Measurements from ENCODE around the gene OR13C8.

The OR13C8 gene

DNA sequence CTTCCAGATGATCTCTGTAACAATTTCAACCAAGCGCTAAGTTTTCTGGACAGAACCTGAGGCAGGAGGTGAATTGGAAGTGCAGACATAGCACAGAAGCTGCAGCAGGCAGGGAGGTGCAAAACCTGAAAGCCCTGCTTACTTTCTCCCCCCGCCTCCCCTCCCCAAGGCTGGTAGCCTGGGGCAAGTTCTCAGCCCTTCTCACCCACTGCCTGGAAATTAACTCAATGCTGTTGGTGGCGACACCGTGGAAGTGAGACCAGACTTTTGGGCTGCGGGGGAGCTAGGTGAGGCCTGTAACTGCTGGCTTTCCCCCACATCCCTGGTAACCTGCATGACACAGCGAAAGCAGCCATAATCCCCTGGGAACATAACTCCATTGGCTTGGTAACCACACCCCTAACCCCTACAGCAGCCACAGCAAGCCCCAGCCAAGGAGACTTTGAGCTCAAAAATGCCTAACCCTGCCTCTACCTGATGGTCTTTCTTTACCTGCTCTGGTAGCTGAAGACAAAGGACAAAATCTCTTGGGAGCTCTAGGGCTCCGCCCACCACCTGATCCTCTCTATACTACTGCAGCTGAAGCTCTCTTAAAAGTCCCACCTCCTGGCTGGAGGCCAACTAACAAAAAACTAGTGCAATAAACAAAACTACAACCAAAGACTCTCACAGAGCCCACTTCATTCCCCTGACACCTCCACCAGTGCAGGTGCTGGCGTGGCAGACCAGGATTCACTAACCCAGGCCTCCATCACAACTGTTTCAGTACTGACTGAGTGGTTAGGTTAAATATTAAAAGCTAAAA is 11.9 kb upstream of the OR13C8 start:
- H3K9me3 ChIP-seq (replicated peaks in 1 of 2; ENCODE audit: control insufficient read depth in 2 of 2, insufficient read depth in 1 of 2, low read depth in 1 of 2, low read length in 2 of 2), result no peaks in the 10 kb centered on the region
- no CpG with 5 or more reads among the region's 8 CpGs for WGBS, 2 donors (ENCODE audit: extremely low coverage in 2 of 2, insufficient read length in 2 of 2, insufficient replicate concordance in 1 of 2)
- H4K91ac ChIP-seq (ENCODE audit: low read depth, low read length, poor library complexity), result no peak overlapping the region
- no peak overlapping the region for H3K4me2 ChIP-seq (ENCODE audit: insufficient read depth, low read length, poor library complexity, severe bottlenecking)
- no peaks in the 10 kb centered on the region for H3K79me1 ChIP-seq (ENCODE audit: low read depth, low read length)
- H3K14ac ChIP-seq (ENCODE audit: low read length), result peak overlapping the region; percentile 31
- H3K36me3 ChIP-seq (replicated peaks in 1 of 2; ENCODE audit: control insufficient read depth in 2 of 2, insufficient read depth in 2 of 2, low read length in 2 of 2), result no peaks in the 10 kb centered on the region
- H3K4me1 ChIP-seq (ENCODE audit: control insufficient read depth in 2 of 2, insufficient read depth in 1 of 2, low read depth in 1 of 2, low read length in 2 of 2), result peaks cover 0 to 2% of the 10 kb centered on the region in 2 donors
- no peak overlapping the region for H2AK5ac ChIP-seq (ENCODE audit: low read depth, low read length)
- no peak overlapping the region for H2BK5ac ChIP-seq (ENCODE audit: low read length)
- no peak overlapping the region for H3K4ac ChIP-seq (ENCODE audit: low read length)
- H3K23ac ChIP-seq (ENCODE audit: low read depth, low read length, poor library complexity), result no peak overlapping the region
- H3K27ac ChIP-seq (replicated peaks; ENCODE audit: low read length), result no peak overlapping the region
- no peak overlapping the region for H2AFZ ChIP-seq (ENCODE audit: low read length)
- no peak overlapping the region for H3K18ac ChIP-seq (ENCODE audit: low read length)
- H2BK12ac ChIP-seq (ENCODE audit: low read length), result no peak overlapping the region
- DNase-seq (ENCODE audit: low spot score), result no peak
- H3K27me3 ChIP-seq (ENCODE audit: control insufficient read depth in 3 of 3, insufficient read depth in 3 of 3, low read depth in 1 of 3, low read length in 3 of 3), result no peaks in the 10 kb centered on the region
- H2BK15ac ChIP-seq (ENCODE audit: low read length), result no peak overlapping the region
- no peak overlapping the region for H3K4me3 ChIP-seq (ENCODE audit: low read length in 2 of 2)
- H2BK120ac ChIP-seq (ENCODE audit: low read depth, low read length), result no peak overlapping the region
- H3K9ac ChIP-seq (ENCODE audit: low read depth, low read length, poor library complexity), result no peak overlapping the region
- no peak overlapping the region for H4K8ac ChIP-seq (ENCODE audit: low read depth, low read length)

DNA sequence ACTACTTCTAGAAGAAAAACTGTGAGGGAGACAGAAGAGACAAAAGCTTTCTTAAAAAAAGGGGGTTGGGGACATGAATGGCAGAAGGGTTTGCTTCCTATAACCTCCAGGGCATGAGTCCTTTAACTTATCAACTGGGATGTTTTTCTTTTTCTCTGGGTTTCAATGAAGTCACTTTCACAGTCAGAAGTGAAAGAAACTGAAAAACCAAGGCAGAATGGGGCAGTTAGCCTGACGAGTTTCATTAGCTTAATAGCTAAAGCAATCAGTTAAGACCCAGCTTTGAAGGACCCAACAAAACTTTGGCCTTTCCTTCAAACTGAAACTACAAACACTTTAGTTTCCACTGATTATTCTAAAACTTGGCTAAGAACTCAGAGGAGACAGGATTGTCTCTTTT is 4.6 kb upstream of the OR13C8 start:
- no peaks in the 10 kb centered on the region for H3K9me3 ChIP-seq (replicated peaks in 1 of 2; ENCODE audit: control insufficient read depth in 2 of 2, insufficient read depth in 1 of 2, low read depth in 1 of 2, low read length in 2 of 2)
- H3K27me3 ChIP-seq (ENCODE audit: control insufficient read depth in 3 of 3, insufficient read depth in 3 of 3, low read depth in 1 of 3, low read length in 3 of 3), result no peaks in the 10 kb centered on the region
- H3K18ac ChIP-seq (ENCODE audit: low read length), result no peak overlapping the region
- no peaks in the 10 kb centered on the region for H3K79me1 ChIP-seq (ENCODE audit: low read depth, low read length)
- H3K4me3 ChIP-seq (ENCODE audit: low read length in 2 of 2), result no peak overlapping the region
- H2BK5ac ChIP-seq (ENCODE audit: low read length), result no peak overlapping the region
- no peak for DNase-seq (ENCODE audit: low spot score)
- H4K8ac ChIP-seq (ENCODE audit: low read depth, low read length), result no peak overlapping the region
- H3K23ac ChIP-seq (ENCODE audit: low read depth, low read length, poor library complexity), result no peak overlapping the region
- no peak overlapping the region for H2AK5ac ChIP-seq (ENCODE audit: low read depth, low read length)
- WGBS, 2 donors (ENCODE audit: extremely low coverage in 2 of 2, insufficient read length in 2 of 2, insufficient replicate concordance in 1 of 2), result no CpG with 5 or more reads among the region's 1 CpG
- H3K4me1 ChIP-seq (ENCODE audit: control insufficient read depth in 2 of 2, insufficient read depth in 1 of 2, low read depth in 1 of 2, low read length in 2 of 2), result peaks cover 0 to 2% of the 10 kb centered on the region in 2 donors
- no peak overlapping the region for H2BK15ac ChIP-seq (ENCODE audit: low read length)
- H3K4ac ChIP-seq (ENCODE audit: low read length), result no peak overlapping the region
- no peak overlapping the region for H4K91ac ChIP-seq (ENCODE audit: low read depth, low read length, poor library complexity)
- no peak overlapping the region for H3K14ac ChIP-seq (ENCODE audit: low read length)
- H3K27ac ChIP-seq (replicated peaks; ENCODE audit: low read length), result peak overlapping the region; percentile 27
- no peak overlapping the region for H2BK12ac ChIP-seq (ENCODE audit: low read length)
- no peak overlapping the region for H3K9ac ChIP-seq (ENCODE audit: low read depth, low read length, poor library complexity)
- H2AFZ ChIP-seq (ENCODE audit: low read length), result no peak overlapping the region
- no peak overlapping the region for H2BK120ac ChIP-seq (ENCODE audit: low read depth, low read length)
- H3K4me2 ChIP-seq (ENCODE audit: insufficient read depth, low read length, poor library complexity, severe bottlenecking), result no peak overlapping the region
- no peaks in the 10 kb centered on the region for H3K36me3 ChIP-seq (replicated peaks in 1 of 2; ENCODE audit: control insufficient read depth in 2 of 2, insufficient read depth in 2 of 2, low read length in 2 of 2)

DNA sequence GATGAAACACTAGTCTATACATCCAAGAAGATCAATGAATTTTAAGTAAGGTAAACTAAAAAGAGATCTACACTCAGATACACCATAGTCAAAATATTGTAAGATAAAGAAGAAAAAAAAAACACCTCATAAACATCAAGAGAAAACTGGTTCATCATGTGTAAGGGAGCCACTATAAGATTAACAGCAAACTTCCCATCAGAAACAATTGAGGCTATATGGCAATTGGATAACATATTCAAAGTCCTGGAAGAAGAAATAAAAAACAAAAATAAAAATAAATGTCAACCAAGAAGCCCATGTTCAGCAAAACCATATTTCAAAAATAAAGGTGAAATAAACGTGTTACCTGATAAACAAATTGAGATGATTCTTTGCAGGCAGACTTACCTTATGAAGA is 3.6 kb downstream of the OR13C8 start:
- Histone ChIP-seq H3K79me1 (ENCODE audit: low read depth, low read length) (no peaks in the 10 kb centered on the region), H3K14ac (ENCODE audit: low read length) (no peak overlapping the region), H3K18ac (ENCODE audit: low read length) (no peak overlapping the region), H3K4me1 (ENCODE audit: control insufficient read depth in 2 of 2, insufficient read depth in 1 of 2, low read depth in 1 of 2, low read length in 2 of 2) (no peaks in the 10 kb centered on the region), H3K9me3 (replicated peaks in 1 of 2; ENCODE audit: control insufficient read depth in 2 of 2, insufficient read depth in 1 of 2, low read depth in 1 of 2, low read length in 2 of 2) (no peaks in the 10 kb centered on the region), H3K23ac (ENCODE audit: low read depth, low read length, poor library complexity) (no peak overlapping the region), H3K27me3 (ENCODE audit: control insufficient read depth in 3 of 3, insufficient read depth in 3 of 3, low read depth in 1 of 3, low read length in 3 of 3) (no peaks in the 10 kb centered on the region), H4K91ac (ENCODE audit: low read depth, low read length, poor library complexity) (no peak overlapping the region), H2BK5ac (ENCODE audit: low read length) (no peak overlapping the region), H3K4me2 (ENCODE audit: insufficient read depth, low read length, poor library complexity, severe bottlenecking) (no peak overlapping the region), H3K9ac (ENCODE audit: low read depth, low read length, poor library complexity) (no peak overlapping the region), H3K4me3 (ENCODE audit: low read length in 2 of 2) (no peak overlapping the region), H4K8ac (ENCODE audit: low read depth, low read length) (no peak overlapping the region), H2BK12ac (ENCODE audit: low read length) (no peak overlapping the region), H2BK120ac (ENCODE audit: low read depth, low read length) (no peak overlapping the region), H2AFZ (ENCODE audit: low read length) (no peak overlapping the region), H2AK5ac (ENCODE audit: low read depth, low read length) (no peak overlapping the region), H3K4ac (ENCODE audit: low read length) (no peak overlapping the region), H2BK15ac (ENCODE audit: low read length) (no peak overlapping the region), H3K27ac (replicated peaks; ENCODE audit: low read length) (no peak overlapping the region), H3K36me3 (replicated peaks in 1 of 2; ENCODE audit: control insufficient read depth in 2 of 2, insufficient read depth in 2 of 2, low read length in 2 of 2) (no peaks in the 10 kb centered on the region)
- WGBS, 2 donors (ENCODE audit: extremely low coverage in 2 of 2, insufficient read length in 2 of 2, insufficient replicate concordance in 1 of 2), result no CpG with 5 or more reads among the region's 1 CpG
- no peak for DNase-seq (ENCODE audit: low spot score)

DNA sequence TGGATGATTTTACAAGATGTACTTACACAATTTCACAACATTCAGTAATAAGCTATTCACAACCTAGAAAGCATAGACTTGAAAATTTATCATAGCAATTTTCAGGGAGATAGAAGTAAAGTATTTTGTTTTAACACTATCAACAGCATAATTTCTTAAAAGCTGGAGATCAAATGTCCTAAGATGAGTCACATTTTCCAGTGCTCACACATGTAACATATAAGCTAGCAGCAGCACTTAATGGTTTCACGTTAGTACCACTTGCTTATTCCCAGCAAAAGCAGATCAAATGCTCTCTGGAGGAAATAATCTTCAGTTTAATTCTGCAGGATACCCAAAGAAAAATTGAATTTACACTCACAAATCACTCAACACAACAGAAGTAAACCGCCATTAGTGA is 6.5 kb downstream of the OR13C8 start:
- Histone ChIP-seq H3K23ac (ENCODE audit: low read depth, low read length, poor library complexity) (no peak overlapping the region), H3K9ac (ENCODE audit: low read depth, low read length, poor library complexity) (no peak overlapping the region), H3K27ac (replicated peaks; ENCODE audit: low read length) (no peak overlapping the region), H3K4ac (ENCODE audit: low read length) (no peak overlapping the region), H4K8ac (ENCODE audit: low read depth, low read length) (no peak overlapping the region), H2BK15ac (ENCODE audit: low read length) (no peak overlapping the region), H3K4me1 (ENCODE audit: control insufficient read depth in 2 of 2, insufficient read depth in 1 of 2, low read depth in 1 of 2, low read length in 2 of 2) (no peaks in the 10 kb centered on the region), H2BK5ac (ENCODE audit: low read length) (no peak overlapping the region), H3K36me3 (replicated peaks in 1 of 2; ENCODE audit: control insufficient read depth in 2 of 2, insufficient read depth in 2 of 2, low read length in 2 of 2) (no peaks in the 10 kb centered on the region), H3K79me1 (ENCODE audit: low read depth, low read length) (no peaks in the 10 kb centered on the region), H3K9me3 (replicated peaks in 1 of 2; ENCODE audit: control insufficient read depth in 2 of 2, insufficient read depth in 1 of 2, low read depth in 1 of 2, low read length in 2 of 2) (no peaks in the 10 kb centered on the region), H2AK5ac (ENCODE audit: low read depth, low read length) (no peak overlapping the region), H4K91ac (ENCODE audit: low read depth, low read length, poor library complexity) (no peak overlapping the region), H3K18ac (ENCODE audit: low read length) (no peak overlapping the region), H2BK12ac (ENCODE audit: low read length) (no peak overlapping the region), H3K4me2 (ENCODE audit: insufficient read depth, low read length, poor library complexity, severe bottlenecking) (no peak overlapping the region), H3K4me3 (ENCODE audit: low read length in 2 of 2) (no peak overlapping the region), H2BK120ac (ENCODE audit: low read depth, low read length) (no peak overlapping the region), H2AFZ (ENCODE audit: low read length) (no peak overlapping the region), H3K27me3 (ENCODE audit: control insufficient read depth in 3 of 3, insufficient read depth in 3 of 3, low read depth in 1 of 3, low read length in 3 of 3) (no peaks in the 10 kb centered on the region), H3K14ac (ENCODE audit: low read length) (no peak overlapping the region)
- WGBS, 2 donors (ENCODE audit: extremely low coverage in 2 of 2, insufficient read length in 2 of 2, insufficient replicate concordance in 1 of 2), result no CpG with 5 or more reads among the region's 2 CpGs
- DNase-seq (ENCODE audit: low spot score), result no peak

Measured in neuronal stem cell (in vitro differentiated cells).